K562 (cell line): ENCODE results near the gene CCDC78. TPM values are rescaled to one million over a fixed set of nuclear protein-coding genes. Genes with fewer than 3 reads are reported as not detected.

Experiments used
- BRCA1 ChIP-seq, 2 experiments: fragments of 450-650 bp in 1 of 2; sonication (generic) in 1 of 2; formaldehyde crosslinking in 1 of 2; IDR thresholded peaks; 2 replicates each; pipeline versions ENCODE4 v1.5.0 to v1.6.1; 2017 to 2020; ENCODE audit warnings: mild to moderate bottlenecking in 1 of 2, missing genetic modification reagents in 1 of 2
- CBFB ChIP-seq: sonication (generic); formaldehyde crosslinking; IDR thresholded peaks from 2 replicates; pipeline ENCODE4 v1.4.0; 2020; ENCODE audit warnings: mild to moderate bottlenecking, missing genetic modification reagents
- CEBPG ChIP-seq, 3 experiments: fragments of 200-800 bp in 1 of 3; sonication (Bioruptor generic) in 1 of 3; sonication (generic) in 1 of 3; formaldehyde crosslinking in 1 of 3; IDR thresholded peaks in 2 of 3; conservative IDR thresholded peaks in 1 of 3; 2 replicates each; pipeline versions ENCODE4 v1.6.1 to v1.8.0; 2016 to 2022; ENCODE audit warnings: missing compliant biosample characterization in 2 of 3, missing genetic modification characterization in 2 of 3, mild to moderate bottlenecking in 1 of 3, missing genetic modification reagents in 1 of 3
- CHD1 ChIP-seq: fragments of 200-600 bp; sonication (generic); IDR thresholded peaks from one replicate; pipeline ENCODE4 v1.6.1; 2012; ENCODE audit warnings: mild to moderate bottlenecking, moderate library complexity, low read length, inconsistent platforms
- EGR1 ChIP-seq: fragments of 450-650 bp; conservative IDR thresholded peaks from 2 replicates; pipeline ENCODE4 v1.6.1; 2017; ENCODE audit warnings: mild to moderate bottlenecking
- GATAD2B ChIP-seq: fragments of 450-650 bp; IDR thresholded peaks from 2 replicates; pipeline ENCODE4 v1.6.1; 2017; ENCODE audit warnings: mild to moderate bottlenecking, borderline replicate concordance
- KDM5B ChIP-seq: fragments of 200-600 bp; sonication (generic); IDR thresholded peaks from 2 replicates; pipeline ENCODE4 v1.6.1; 2012; ENCODE audit warnings: low read depth, mild to moderate bottlenecking, moderate library complexity, low read length, control low read depth, inconsistent platforms; ENCODE audit not compliant: insufficient replicate concordance
- MAFK ChIP-seq: IDR thresholded peaks from 2 replicates; pipeline ENCODE4 v1.6.1; 2011; ENCODE audit warnings: low read length, improper control_type of control experiment
- NR2C2 ChIP-seq, 2 experiments: fragments of 200-800 bp in 1 of 2; sonication (Bioruptor generic) in 1 of 2; sonication (generic) in 1 of 2; formaldehyde crosslinking in 1 of 2; IDR thresholded peaks; 2 replicates each; pipeline versions ENCODE4 v1.6.1 to v1.8.0; 2016 to 2022; ENCODE audit warnings: mild to moderate bottlenecking in 1 of 2, missing compliant biosample characterization in 1 of 2, missing genetic modification characterization in 1 of 2, missing genetic modification reagents in 1 of 2
- NUFIP1 ChIP-seq: fragments of 450-650 bp; IDR thresholded peaks from 2 replicates; pipeline ENCODE4 v1.6.1; 2018; ENCODE audit not compliant: partially characterized antibody
- PTBP1 ChIP-seq: fragments of 200-400 bp; formaldehyde crosslinking; IDR thresholded peaks from 2 replicates; pipeline ENCODE4 v1.6.1; 2017; ENCODE audit warnings: low read depth, low read length
- PURB ChIP-seq: sonication (generic); formaldehyde crosslinking; IDR thresholded peaks from 2 replicates; pipeline ENCODE4 v1.9.0; 2021; ENCODE audit warnings: low read depth, mild to moderate bottlenecking, missing genetic modification reagents
- ZNF253 ChIP-seq: fragments of 250-450 bp; sonication (Bioruptor Pico); conservative IDR thresholded peaks from 2 replicates; pipeline ENCODE4 v1.6.1; 2021; ENCODE audit warnings: mild to moderate bottlenecking
- ZNF282 ChIP-seq: sonication (generic); formaldehyde crosslinking; IDR thresholded peaks from 2 replicates; pipeline ENCODE4 v1.8.1; 2023; ENCODE audit warnings: missing genetic modification reagents
- ZNF699 ChIP-seq: fragments of 250-450 bp; sonication (Bioruptor Pico); IDR thresholded peaks from 2 replicates; pipeline ENCODE4 v1.8.0; 2021; ENCODE audit warnings: mild to moderate bottlenecking, moderate library complexity; ENCODE audit not compliant: insufficient replicate concordance
- polyA plus RNA-seq, 8 experiments: library from polyadenylated mRNA; depleted of rRNA in 4 of 8; stranded (reverse) in 5 of 8; unstranded in 3 of 8; fragments of >200 nt; fragmentation: Nextera tagmentation in 2 of 8; fragmentation: Illumina TruSeq in 1 of 8; extraction: Ambion mirVana in 2 of 8; extraction: Trizol in 1 of 8; gene quantifications; 2 replicates each; pipeline versions ENCODE4 v1.2.1 to v1.2.3, GENCODE V29; 2011 to 2014; ENCODE audit warnings: inconsistent platforms in 1 of 8, missing spikeins in 1 of 8
- total RNA-seq, 7 experiments: library from RNA; depleted of rRNA in 6 of 7; stranded (reverse); fragments of >200 nt in 6 of 7; fragmentation: Illumina TruSeq in 2 of 7; extraction: Trizol in 2 of 7; gene quantifications; 2 replicates each; pipeline versions ENCODE4 v1.2.1 to v1.2.3, GENCODE V29; 2011 to 2021; ENCODE audit warnings: low replicate concordance in 1 of 7
- TF ChIP-seq, protein P1 (sequence below): sonication (generic); formaldehyde crosslinking; IDR thresholded peaks from 2 replicates; pipeline ENCODE4 v1.8.0; 2022; ENCODE audit warnings: mild to moderate bottlenecking, missing genetic modification reagents
- TF ChIP-seq, protein P2 (sequence below): fragments of 450-650 bp; formaldehyde crosslinking; conservative IDR thresholded peaks from 2 replicates; pipeline ENCODE4 v1.4.0; 2022; ENCODE audit warnings: mild to moderate bottlenecking, missing genetic modification characterization
- TF ChIP-seq, protein P3 (sequence below): sonication (generic); formaldehyde crosslinking; IDR thresholded peaks from 2 replicates; pipeline ENCODE4 v1.8.0; 2022; ENCODE audit warnings: mild to moderate bottlenecking, missing genetic modification reagents, borderline replicate concordance

Gene CCDC78
- total and polyA plus RNA-seq, 9 of the 15 experiments (the other 6 are each of a cell fraction or from before 2014, with no cell fraction given) = 0.24 to 17.7 (median 2.9) TPM

DNA sequence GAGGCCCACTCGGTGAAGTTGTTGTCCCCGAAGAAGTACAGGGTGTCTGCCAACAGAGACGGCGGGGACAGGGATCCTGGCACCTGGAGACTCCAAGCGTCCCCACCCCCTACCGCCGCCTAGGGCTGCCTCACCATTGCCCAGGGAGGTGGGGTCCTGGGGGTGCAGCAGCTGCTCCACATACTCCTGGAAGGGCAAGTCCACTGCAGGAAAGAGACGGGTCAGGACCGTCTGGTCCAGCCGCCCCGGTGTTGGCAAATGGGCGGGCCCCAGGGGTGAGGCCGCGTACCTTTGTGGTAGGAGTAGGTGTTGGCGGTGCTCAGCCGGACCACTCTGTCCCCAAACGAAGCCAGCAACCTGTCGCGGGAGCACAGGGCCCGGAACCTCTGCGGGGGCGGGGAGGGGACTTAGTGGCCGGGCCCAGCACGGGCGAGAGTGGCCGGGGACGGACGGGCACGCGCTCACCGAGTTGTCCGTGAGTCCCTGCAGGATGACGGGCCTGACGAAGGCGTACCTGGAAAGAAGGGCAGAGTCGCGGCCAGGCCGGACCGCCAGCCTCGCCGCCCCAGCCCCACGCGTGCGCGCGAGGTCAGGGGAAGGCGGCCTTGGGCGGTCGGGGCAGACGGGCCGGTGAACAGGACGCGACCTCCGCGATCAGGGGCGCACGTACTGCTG lies 42.7 kb downstream of the CCDC78 start (continued):
- TF ChIP-seq NUFIP1 (no peak), CEBPG (CRISPR knock-in tag; IDR thresholded peaks at IDR 0.05) (peak; percentile 18; the same call in 1 of the 2 replicates), CEBPG (tag; conservative IDR thresholded peaks at IDR 0.05 in 1 of 2, IDR thresholded peaks at IDR 0.05 in 1 of 2) (no peak), KDM5B (peak; percentile 22), PTBP1 (0 out of 2 replicates have a peak, but pooled peaks have one; percentile 29), ZNF282 (CRISPR knock-in tag) (0 out of 2 replicates have a peak, but pooled peaks have one; percentile 24), ZNF699 (CRISPR knock-in tag) (no peak), CBFB (CRISPR knock-in tag) (0 out of 2 replicates have a peak, but pooled peaks have one; percentile 43), CHD1 (peak; percentile 76), MAFK (no peak), GATAD2B (no peak), NR2C2 (CRISPR knock-in tag; IDR thresholded peaks at IDR 0.05) (no peak), NR2C2 (tag; IDR thresholded peaks at IDR 0.05) (no peak), BRCA1 (IDR thresholded peaks at IDR 0.05) (no peak), BRCA1 (CRISPR knock-in tag; IDR thresholded peaks at IDR 0.05) (no peak), PURB (no peak), EGR1 (peak; percentile 89), ZNF253 (CRISPR knock-in tag) (peak; percentile 75)
- TF ChIP-seq, protein P1, sequence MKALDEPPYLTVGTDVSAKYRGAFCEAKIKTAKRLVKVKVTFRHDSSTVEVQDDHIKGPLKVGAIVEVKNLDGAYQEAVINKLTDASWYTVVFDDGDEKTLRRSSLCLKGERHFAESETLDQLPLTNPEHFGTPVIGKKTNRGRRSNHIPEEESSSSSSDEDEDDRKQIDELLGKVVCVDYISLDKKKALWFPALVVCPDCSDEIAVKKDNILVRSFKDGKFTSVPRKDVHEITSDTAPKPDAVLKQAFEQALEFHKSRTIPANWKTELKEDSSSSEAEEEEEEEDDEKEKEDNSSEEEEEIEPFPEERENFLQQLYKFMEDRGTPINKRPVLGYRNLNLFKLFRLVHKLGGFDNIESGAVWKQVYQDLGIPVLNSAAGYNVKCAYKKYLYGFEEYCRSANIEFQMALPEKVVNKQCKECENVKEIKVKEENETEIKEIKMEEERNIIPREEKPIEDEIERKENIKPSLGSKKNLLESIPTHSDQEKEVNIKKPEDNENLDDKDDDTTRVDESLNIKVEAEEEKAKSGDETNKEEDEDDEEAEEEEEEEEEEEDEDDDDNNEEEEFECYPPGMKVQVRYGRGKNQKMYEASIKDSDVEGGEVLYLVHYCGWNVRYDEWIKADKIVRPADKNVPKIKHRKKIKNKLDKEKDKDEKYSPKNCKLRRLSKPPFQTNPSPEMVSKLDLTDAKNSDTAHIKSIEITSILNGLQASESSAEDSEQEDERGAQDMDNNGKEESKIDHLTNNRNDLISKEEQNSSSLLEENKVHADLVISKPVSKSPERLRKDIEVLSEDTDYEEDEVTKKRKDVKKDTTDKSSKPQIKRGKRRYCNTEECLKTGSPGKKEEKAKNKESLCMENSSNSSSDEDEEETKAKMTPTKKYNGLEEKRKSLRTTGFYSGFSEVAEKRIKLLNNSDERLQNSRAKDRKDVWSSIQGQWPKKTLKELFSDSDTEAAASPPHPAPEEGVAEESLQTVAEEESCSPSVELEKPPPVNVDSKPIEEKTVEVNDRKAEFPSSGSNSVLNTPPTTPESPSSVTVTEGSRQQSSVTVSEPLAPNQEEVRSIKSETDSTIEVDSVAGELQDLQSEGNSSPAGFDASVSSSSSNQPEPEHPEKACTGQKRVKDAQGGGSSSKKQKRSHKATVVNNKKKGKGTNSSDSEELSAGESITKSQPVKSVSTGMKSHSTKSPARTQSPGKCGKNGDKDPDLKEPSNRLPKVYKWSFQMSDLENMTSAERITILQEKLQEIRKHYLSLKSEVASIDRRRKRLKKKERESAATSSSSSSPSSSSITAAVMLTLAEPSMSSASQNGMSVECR (CRISPR knock-in tag) = 0 out of 2 replicates have a peak, but pooled peaks have one; percentile 19
- TF ChIP-seq, protein P2, sequence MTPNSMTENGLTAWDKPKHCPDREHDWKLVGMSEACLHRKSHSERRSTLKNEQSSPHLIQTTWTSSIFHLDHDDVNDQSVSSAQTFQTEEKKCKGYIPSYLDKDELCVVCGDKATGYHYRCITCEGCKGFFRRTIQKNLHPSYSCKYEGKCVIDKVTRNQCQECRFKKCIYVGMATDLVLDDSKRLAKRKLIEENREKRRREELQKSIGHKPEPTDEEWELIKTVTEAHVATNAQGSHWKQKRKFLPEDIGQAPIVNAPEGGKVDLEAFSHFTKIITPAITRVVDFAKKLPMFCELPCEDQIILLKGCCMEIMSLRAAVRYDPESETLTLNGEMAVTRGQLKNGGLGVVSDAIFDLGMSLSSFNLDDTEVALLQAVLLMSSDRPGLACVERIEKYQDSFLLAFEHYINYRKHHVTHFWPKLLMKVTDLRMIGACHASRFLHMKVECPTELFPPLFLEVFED (CRISPR knock-in tag) = 0 out of 2 replicates have a peak, but pooled peaks have one; percentile 53
- TF ChIP-seq, protein P3, sequence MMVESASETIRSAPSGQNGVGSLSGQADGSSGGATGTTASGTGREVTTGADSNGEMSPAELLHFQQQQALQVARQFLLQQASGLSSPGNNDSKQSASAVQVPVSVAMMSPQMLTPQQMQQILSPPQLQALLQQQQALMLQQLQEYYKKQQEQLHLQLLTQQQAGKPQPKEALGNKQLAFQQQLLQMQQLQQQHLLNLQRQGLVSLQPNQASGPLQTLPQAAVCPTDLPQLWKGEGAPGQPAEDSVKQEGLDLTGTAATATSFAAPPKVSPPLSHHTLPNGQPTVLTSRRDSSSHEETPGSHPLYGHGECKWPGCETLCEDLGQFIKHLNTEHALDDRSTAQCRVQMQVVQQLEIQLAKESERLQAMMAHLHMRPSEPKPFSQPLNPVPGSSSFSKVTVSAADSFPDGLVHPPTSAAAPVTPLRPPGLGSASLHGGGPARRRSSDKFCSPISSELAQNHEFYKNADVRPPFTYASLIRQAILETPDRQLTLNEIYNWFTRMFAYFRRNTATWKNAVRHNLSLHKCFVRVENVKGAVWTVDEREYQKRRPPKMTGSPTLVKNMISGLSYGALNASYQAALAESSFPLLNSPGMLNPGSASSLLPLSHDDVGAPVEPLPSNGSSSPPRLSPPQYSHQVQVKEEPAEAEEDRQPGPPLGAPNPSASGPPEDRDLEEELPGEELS (CRISPR knock-in tag) = no peak; the same call in 1 of the 2 replicates
